Fibroblast of pulmonary artery (primary cell): ENCODE results near the gene CYP27B1.

ENCODE experiments used
- DNase-seq: peaks from one replicate; pipeline ENCODE4 v3.0.0-alpha.2; 2010; ENCODE audit warnings: low read depth
- H3K4me3 ChIP-seq: replicated peaks from 2 replicates; pipeline ENCODE4 v1.5.1; 2011; ENCODE audit warnings: low read depth, mild to moderate bottlenecking, control low read depth, low read length, moderate library complexity
- CTCF ChIP-seq: IDR thresholded peaks from 2 replicates; pipeline ENCODE4 v1.5.1; 2011; ENCODE audit warnings: mild to moderate bottlenecking, control low read depth, low read length, inconsistent platforms; ENCODE audit errors: missing control alignments

Gene CYP27B1

DNA sequence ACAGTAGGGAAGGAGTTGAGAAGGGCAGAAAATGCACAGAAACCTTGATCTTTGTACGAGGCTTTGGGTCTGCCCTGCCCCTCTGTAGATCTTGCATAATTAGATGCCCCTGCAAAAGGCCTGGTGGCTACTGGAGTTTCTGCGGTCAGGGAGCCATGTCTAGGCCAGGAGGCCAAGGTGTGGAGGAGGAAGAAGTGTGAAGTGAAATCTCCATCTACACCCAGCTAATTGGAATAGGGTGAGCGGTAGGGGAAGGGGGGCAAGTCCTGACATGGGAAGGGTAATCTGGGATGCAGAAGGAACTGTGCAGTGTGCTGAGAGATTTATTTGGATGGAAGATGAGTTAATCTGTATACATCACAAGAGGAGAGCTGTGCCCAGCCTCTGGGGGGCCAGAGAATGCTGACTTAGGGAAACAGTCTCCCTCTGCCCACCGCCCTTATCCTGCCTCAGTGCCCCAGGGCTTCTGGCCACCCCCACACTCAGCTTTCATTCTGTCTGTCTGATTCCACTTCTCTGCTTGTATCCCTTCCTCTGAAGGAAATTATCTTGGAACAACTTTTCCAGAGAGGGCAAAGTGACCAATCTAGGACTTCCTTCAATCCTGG, 5.4 kb downstream of the CYP27B1 start:
- no peak overlapping the region for H3K4me3 ChIP-seq
- no peak for DNase-seq
- no peak for TF ChIP-seq CTCF

GRCh38 chr12:57760347-57760982, 6.4 kb downstream of the CYP27B1 start:
- TF ChIP-seq CTCF = no peak
- no peak overlapping the region for H3K4me3 ChIP-seq
- no peak for DNase-seq

GRCh38 chr12:57759360-57759980, 7.4 kb downstream of the CYP27B1 start:
- peak; percentile 53 for TF ChIP-seq CTCF
- peak; percentile 40 for DNase-seq
- no peak overlapping the region for H3K4me3 ChIP-seq

DNA sequence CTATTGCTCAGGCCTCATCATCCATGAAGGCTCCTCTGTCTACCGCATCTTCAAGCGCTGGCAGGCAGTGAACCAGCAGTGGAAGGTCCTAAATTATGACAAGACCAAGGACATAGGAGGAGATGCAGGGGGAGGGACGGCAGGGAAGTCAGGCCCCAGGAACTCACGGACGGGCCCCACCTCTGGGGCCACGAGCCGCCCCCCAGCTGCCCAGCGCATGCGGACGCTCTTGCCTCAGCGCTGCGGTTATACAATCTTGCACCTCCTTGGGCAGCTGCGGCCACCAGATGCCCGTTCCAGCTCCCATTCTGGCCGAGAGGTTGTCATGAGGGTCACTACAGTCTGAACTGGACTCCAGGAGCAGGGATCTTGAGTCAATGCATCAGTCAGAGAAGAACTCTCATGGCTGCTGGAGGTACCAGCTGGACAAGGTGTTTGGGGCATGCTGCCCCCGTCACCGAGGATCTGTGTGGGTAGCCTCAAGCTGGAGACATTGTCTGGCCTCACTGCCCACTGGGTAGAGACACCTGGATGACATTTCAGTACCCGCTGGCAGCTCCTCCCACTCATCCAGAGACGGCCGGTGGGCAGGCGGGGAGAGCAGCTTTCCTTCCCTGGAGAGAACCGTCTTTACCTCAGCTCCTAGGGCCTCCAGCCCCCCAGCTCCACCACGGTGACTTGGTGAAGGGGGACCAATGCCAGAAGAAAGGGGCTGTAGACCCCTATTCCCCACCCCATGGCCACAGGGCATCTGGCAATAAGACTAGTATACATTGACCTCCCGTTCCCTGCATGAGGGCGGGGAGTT, 8.1 kb downstream of the CYP27B1 start:
- H3K4me3 ChIP-seq = no peak overlapping the region

DNA sequence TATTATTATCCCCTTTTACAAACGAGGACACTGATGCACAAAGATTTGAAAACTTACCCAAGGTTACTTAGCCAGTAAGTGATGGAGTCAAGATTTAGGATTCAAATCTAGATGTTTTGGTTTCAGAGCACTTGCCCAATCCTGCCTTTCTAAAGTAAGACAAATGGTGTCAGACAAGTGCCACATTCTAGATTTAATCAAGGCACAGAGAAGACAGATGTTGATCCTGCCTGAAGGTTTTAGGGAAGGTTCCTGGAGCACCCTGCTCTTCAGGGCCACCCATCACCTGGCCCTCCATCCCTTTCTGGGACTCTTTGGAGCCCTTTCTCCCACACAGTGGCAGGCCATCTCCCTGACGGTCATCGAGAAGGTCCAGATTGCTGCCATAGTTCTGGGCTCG, 9.1 kb downstream of the CYP27B1 start:
- no peak for DNase-seq
- no peak overlapping the region for H3K4me3 ChIP-seq
- TF ChIP-seq CTCF = no peak

More for the DNA sequence above, 8.1 kb downstream of the CYP27B1 start:
- no peak for DNase-seq
- no peak for TF ChIP-seq CTCF

DNA sequence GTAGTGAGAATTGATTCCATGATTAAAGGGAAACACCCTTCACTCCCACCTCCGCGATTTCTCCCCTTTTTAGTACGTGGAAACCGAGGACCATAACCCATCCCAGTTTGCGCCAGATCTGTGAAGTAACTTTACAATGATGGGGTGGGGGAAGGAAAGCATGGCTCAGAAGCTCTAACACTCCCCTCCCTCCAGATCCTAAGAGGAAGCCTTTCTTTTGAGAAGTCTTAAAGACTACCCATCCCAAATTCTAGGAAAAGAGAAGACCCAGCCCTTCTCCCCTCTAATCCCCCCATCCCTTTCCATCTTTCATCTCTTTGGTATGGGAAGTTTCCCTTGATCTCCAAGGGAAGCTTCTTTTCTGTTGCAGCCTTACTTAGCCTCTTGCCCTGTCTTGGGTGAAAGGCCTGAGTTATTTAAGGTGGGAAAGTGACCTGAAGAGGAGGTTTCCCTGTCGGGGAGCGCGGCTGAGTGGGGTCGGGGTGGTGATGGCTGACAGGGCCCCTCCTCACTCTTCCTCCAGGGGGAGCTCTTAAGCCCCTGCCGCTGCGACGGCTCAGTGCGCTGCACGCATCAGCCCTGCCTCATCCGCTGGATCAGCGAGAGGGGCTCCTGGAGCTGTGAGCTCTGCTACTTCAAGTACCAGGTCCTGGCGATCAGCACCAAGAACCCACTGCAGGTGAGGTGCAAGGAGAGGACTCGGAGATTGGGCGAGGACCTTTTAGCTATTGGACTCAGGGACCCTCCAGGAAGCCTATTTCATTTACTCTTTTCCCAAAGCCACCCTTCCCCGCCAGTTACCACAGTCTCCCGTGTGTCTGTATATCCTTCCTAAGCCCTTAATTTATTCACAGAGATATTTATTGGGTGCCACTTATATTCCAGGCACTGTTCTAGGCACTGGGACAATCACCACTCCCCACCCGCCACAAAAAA, 10.2 kb downstream of the CYP27B1 start:
- DNase-seq = peak; percentile 40
- H3K4me3 ChIP-seq = peak overlapping the region; percentile 48
- TF ChIP-seq CTCF = peak; percentile 68
